Neutrophil (primary cell): ENCODE data around the gene DCP2.

Experiments used
- H3K27ac ChIP-seq: fragments of 200-600 bp; sonication (generic); 2 replicates; pipeline ENCODE4 v1.5.1; 2016; ENCODE audit warnings: mild to moderate bottlenecking, moderate library complexity
- H3K27me3 ChIP-seq: fragments of 200-600 bp; sonication (generic); 2 replicates; pipeline ENCODE4 v1.6.0; 2016; ENCODE audit warnings: mild to moderate bottlenecking
- H3K36me3 ChIP-seq: fragments of 200-600 bp; sonication (generic); 2 replicates; pipeline ENCODE4 v1.5.1; 2017
- H3K4me1 ChIP-seq, 2 experiments: fragments of 200-600 bp in 1 of 2; sonication (generic) in 1 of 2; 1 replicate in 1 of 2; 2 replicates in 1 of 2; pipeline versions ENCODE4 v1.5.1 to v1.6.1; 2013 to 2016; ENCODE audit warnings: low read depth in 1 of 2, low read length in 1 of 2, mild to moderate bottlenecking in 1 of 2, moderate library complexity in 1 of 2; ENCODE audit not compliant: control insufficient read depth in 1 of 2, insufficient read depth in 1 of 2
- H3K4me3 ChIP-seq, 2 experiments: fragments of 200-600 bp in 1 of 2; sonication (generic) in 1 of 2; 1 replicate in 1 of 2; 2 replicates in 1 of 2; pipeline ENCODE4 v1.5.1; 2013 to 2016; ENCODE audit warnings: low read depth in 1 of 2, low read length in 1 of 2, mild to moderate bottlenecking in 1 of 2, moderate library complexity in 1 of 2
- H3K9me3 ChIP-seq: fragments of 200-600 bp; sonication (generic); 2 replicates; pipeline ENCODE4 v1.5.1; 2016
- CTCF ChIP-seq: fragments of 200-600 bp; sonication (generic); IDR thresholded peaks from 2 replicates; pipeline ENCODE4 v1.5.1; 2016; ENCODE audit warnings: antibody characterized with exemption

DCP2 gene

GRCh38 chr5:113063927-113064326 is 87.3 kb downstream of the DCP2 start:
- no peak for TF ChIP-seq CTCF
- H3K4me3 ChIP-seq: no peak overlapping the region
- H3K36me3 ChIP-seq: no peaks in the 10 kb centered on the region
- H3K27me3 ChIP-seq: peaks cover 11% of the 10 kb centered on the region
- H3K9me3 ChIP-seq: no peaks in the 10 kb centered on the region
- H3K27ac ChIP-seq: no peak overlapping the region
- no peaks in the 10 kb centered on the region for H3K4me1 ChIP-seq

- no peak for TF ChIP-seq CTCF
- no peaks in the 10 kb centered on the region for H3K9me3 ChIP-seq
- no peaks in the 10 kb centered on the region for H3K36me3 ChIP-seq
- no peak overlapping the region for H3K27ac ChIP-seq
- H3K4me3 ChIP-seq: no peak overlapping the region
- H3K27me3 ChIP-seq: peaks cover 11% of the 10 kb centered on the region
- no peaks in the 10 kb centered on the region for H3K4me1 ChIP-seq
These were observed 88.2 kb downstream of the DCP2 start for GRCh38 chr5:113064806-113065205.

- H3K36me3 ChIP-seq: no peaks in the 10 kb centered on the region
- TF ChIP-seq CTCF: no peak
- H3K27ac ChIP-seq: no peak overlapping the region
- no peaks in the 10 kb centered on the region for H3K4me1 ChIP-seq
- H3K9me3 ChIP-seq: no peaks in the 10 kb centered on the region
- peaks cover 11% of the 10 kb centered on the region for H3K27me3 ChIP-seq
- no peak overlapping the region for H3K4me3 ChIP-seq
These were observed 89.0 kb downstream of the DCP2 start for GRCh38 chr5:113065626-113066025.

GRCh38 chr5:113067635-113068344 is 91.2 kb downstream of the DCP2 start:
- H3K9me3 ChIP-seq: no peaks in the 10 kb centered on the region
- H3K4me1 ChIP-seq: no peaks in the 10 kb centered on the region
- H3K4me3 ChIP-seq: no peak overlapping the region
- no peaks in the 10 kb centered on the region for H3K27me3 ChIP-seq
- H3K27ac ChIP-seq: no peak overlapping the region
- no peaks in the 10 kb centered on the region for H3K36me3 ChIP-seq
- no peak for TF ChIP-seq CTCF

- Histone ChIP-seq H3K27ac (no peak overlapping the region), H3K9me3 (no peaks in the 10 kb centered on the region), H3K4me3 (no peak overlapping the region), H3K27me3 (no peaks in the 10 kb centered on the region), H3K36me3 (no peaks in the 10 kb centered on the region), H3K4me1 (no peaks in the 10 kb centered on the region)
- no peak for TF ChIP-seq CTCF
These were observed 92.0 kb downstream of the DCP2 start for GRCh38 chr5:113068559-113068958.
